ENCODE data around the gene LETM1. TPM values are rescaled to one million over a fixed set of nuclear protein-coding genes. Genes with fewer than 3 reads are reported as not detected.

The LETM1 gene
- total RNA-seq, 1 donor from 2014 or later = 16.9 TPM

DNA sequence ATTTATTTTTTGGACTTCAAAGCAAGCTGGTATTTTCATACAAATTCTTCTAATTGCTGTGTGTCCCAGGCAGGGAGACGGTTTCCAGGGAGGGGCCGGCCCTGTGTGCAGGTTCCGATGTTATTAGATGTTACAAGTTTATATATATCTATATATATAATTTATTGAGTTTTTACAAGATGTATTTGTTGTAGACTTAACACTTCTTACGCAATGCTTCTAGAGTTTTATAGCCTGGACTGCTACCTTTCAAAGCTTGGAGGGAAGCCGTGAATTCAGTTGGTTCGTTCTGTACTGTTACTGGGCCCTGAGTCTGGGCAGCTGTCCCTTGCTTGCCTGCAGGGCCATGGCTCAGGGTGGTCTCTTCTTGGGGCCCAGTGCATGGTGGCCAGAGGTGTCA, 47.6 kb downstream of the LETM1 start:
- peaks cover 1% of the 10 kb centered on the region for H3K36me3 Mint-ChIP-seq
- Histone ChIP-seq H3K4me2 (no peak overlapping the region), H3K79me2 (ENCODE audit: low read depth) (no peaks in the 10 kb centered on the region), H3K9ac (no peak overlapping the region), H4K20me1 (ENCODE audit: low read depth) (peaks cover 9% of the 10 kb centered on the region), H3K27ac (no peak overlapping the region), H3K4me3 (no peak overlapping the region), H2AFZ (replicated peaks) (no peak overlapping the region), H3K36me3 (no peaks in the 10 kb centered on the region), H3F3A (ENCODE audit: low read depth) (peaks cover 12% of the 10 kb centered on the region), H3K4me1 (no peaks in the 10 kb centered on the region), H3K27me3 (no peaks in the 10 kb centered on the region), H3K9me3 (ENCODE audit: low read depth) (no peaks in the 10 kb centered on the region)
- DNase-seq (ENCODE audit: low spot score) = no peak
- TF ChIP-seq, protein P1, sequence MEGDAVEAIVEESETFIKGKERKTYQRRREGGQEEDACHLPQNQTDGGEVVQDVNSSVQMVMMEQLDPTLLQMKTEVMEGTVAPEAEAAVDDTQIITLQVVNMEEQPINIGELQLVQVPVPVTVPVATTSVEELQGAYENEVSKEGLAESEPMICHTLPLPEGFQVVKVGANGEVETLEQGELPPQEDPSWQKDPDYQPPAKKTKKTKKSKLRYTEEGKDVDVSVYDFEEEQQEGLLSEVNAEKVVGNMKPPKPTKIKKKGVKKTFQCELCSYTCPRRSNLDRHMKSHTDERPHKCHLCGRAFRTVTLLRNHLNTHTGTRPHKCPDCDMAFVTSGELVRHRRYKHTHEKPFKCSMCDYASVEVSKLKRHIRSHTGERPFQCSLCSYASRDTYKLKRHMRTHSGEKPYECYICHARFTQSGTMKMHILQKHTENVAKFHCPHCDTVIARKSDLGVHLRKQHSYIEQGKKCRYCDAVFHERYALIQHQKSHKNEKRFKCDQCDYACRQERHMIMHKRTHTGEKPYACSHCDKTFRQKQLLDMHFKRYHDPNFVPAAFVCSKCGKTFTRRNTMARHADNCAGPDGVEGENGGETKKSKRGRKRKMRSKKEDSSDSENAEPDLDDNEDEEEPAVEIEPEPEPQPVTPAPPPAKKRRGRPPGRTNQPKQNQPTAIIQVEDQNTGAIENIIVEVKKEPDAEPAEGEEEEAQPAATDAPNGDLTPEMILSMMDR (IDR thresholded peaks at IDR 0.05) = no peak
- TF ChIP-seq EZH2phosphoT487 (IDR thresholded peaks at IDR 0.05) (no peak), EZH2 (IDR thresholded peaks at IDR 0.05) (no peak)
- H3K4me3 Mint-ChIP-seq = no peak overlapping the region
- peaks cover 3% of the 10 kb centered on the region for H3K27me3 Mint-ChIP-seq (ENCODE audit: insufficient read depth, low read depth)
- H3K4me1 Mint-ChIP-seq = no peaks in the 10 kb centered on the region
- no peak overlapping the region for H3K27ac Mint-ChIP-seq
- no peaks in the 10 kb centered on the region for H3K9me3 Mint-ChIP-seq

DNA sequence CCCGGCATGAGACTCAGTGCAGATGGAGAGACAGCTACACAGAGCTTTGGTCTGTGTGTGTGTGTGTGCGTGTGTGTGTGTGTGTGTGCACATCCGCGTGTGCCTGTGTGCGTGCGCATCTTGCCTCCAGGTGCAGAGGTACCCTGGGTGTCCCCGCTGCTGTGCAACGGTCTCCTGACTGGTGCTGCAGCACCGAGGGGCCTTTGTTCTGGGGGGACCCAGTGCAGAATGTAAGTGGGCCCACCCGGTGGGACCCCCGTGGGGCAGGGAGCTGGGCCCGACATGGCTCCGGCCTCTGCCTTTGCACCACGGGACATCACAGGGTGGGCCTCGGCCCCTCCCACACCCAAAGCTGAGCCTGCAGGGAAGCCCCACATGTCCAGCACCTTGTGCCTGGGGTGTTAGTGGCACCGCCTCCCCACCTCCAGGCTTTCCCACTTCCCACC, 48.6 kb downstream of the LETM1 start:
- no peak overlapping the region for H2AFZ ChIP-seq (replicated peaks)
- H3K4me1 Mint-ChIP-seq = no peaks in the 10 kb centered on the region
- H3K27ac ChIP-seq = no peak overlapping the region

DNA sequence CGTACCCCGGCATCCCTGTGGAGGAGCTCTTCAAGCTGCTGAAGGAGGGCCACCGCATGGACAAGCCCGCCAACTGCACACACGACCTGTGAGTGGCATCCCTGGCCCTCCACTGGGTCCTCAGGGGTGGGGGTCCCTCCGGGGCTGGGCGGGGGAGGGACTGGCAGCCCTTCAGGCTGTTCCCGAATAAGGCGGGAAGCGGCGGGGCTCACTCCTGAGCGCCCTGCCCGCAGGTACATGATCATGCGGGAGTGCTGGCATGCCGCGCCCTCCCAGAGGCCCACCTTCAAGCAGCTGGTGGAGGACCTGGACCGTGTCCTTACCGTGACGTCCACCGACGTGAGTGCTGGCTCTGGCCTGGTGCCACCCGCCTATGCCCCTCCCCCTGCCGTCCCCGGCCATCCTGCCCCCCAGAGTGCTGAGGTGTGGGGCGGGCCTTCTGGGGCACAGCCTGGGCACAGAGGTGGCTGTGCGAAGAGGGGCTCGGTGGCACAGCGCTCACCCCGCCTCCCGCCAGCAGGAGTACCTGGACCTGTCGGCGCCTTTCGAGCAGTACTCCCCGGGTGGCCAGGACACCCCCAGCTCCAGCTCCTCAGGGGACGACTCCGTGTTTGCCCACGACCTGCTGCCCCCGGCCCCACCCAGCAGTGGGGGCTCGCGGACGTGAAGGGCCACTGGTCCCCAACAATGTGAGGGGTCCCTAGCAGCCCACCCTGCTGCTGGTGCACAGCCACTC, 49.2 kb downstream of the LETM1 start:
- Histone ChIP-seq H3K4me3 (no peak overlapping the region), H3K79me2 (ENCODE audit: low read depth) (no peaks in the 10 kb centered on the region), H2AFZ (replicated peaks) (no peak overlapping the region), H3K4me1 (no peaks in the 10 kb centered on the region), H3K9ac (no peak overlapping the region), H3K27me3 (no peaks in the 10 kb centered on the region), H3K27ac (no peak overlapping the region), H3K36me3 (no peaks in the 10 kb centered on the region), H3K4me2 (no peak overlapping the region), H3K9me3 (ENCODE audit: low read depth) (no peaks in the 10 kb centered on the region), H3F3A (ENCODE audit: low read depth) (peaks cover 12% of the 10 kb centered on the region), H4K20me1 (ENCODE audit: low read depth) (peaks cover 9% of the 10 kb centered on the region)
- Mint-ChIP-seq H3K4me3 (no peak overlapping the region), H3K4me1 (no peaks in the 10 kb centered on the region), H3K27ac (no peak overlapping the region), H3K9me3 (no peaks in the 10 kb centered on the region), H3K27me3 (ENCODE audit: insufficient read depth, low read depth) (peaks cover 2% of the 10 kb centered on the region), H3K36me3 (no peaks in the 10 kb centered on the region)
- TF ChIP-seq, protein P1 (IDR thresholded peaks at IDR 0.05) = no peak
- TF ChIP-seq EZH2 (IDR thresholded peaks at IDR 0.05) = no peak
- no peak for TF ChIP-seq EZH2phosphoT487 (IDR thresholded peaks at IDR 0.05)
- no peak for DNase-seq (ENCODE audit: low spot score)

More for the DNA sequence above, 48.6 kb downstream of the LETM1 start:
- Histone ChIP-seq H3K4me1 (no peaks in the 10 kb centered on the region), H3K36me3 (no peaks in the 10 kb centered on the region), H3K9ac (no peak overlapping the region), H3K27me3 (no peaks in the 10 kb centered on the region), H3K9me3 (ENCODE audit: low read depth) (no peaks in the 10 kb centered on the region), H4K20me1 (ENCODE audit: low read depth) (peaks cover 9% of the 10 kb centered on the region), H3K79me2 (ENCODE audit: low read depth) (no peaks in the 10 kb centered on the region), H3K4me2 (no peak overlapping the region), H3F3A (ENCODE audit: low read depth) (peaks cover 12% of the 10 kb centered on the region), H3K4me3 (no peak overlapping the region)
- no peak overlapping the region for H3K4me3 Mint-ChIP-seq
- no peaks in the 10 kb centered on the region for H3K9me3 Mint-ChIP-seq
- peaks cover 2% of the 10 kb centered on the region for H3K27me3 Mint-ChIP-seq (ENCODE audit: insufficient read depth, low read depth)
- no peak for DNase-seq (ENCODE audit: low spot score)
- H3K36me3 Mint-ChIP-seq = peaks cover under 1% of the 10 kb centered on the region
- H3K27ac Mint-ChIP-seq = no peak overlapping the region
- TF ChIP-seq EZH2 (IDR thresholded peaks at IDR 0.05) = no peak
- TF ChIP-seq, protein P1 (IDR thresholded peaks at IDR 0.05) = no peak
- no peak for TF ChIP-seq EZH2phosphoT487 (IDR thresholded peaks at IDR 0.05)

Data from neural progenitor cell (in vitro differentiated cells).